ENCODE data around the gene GGNBP2.

GRCh38 chr17:36535669-36536081 is 9.0 kb upstream of the GGNBP2 start:
- TF ChIP-seq, protein P1, sequence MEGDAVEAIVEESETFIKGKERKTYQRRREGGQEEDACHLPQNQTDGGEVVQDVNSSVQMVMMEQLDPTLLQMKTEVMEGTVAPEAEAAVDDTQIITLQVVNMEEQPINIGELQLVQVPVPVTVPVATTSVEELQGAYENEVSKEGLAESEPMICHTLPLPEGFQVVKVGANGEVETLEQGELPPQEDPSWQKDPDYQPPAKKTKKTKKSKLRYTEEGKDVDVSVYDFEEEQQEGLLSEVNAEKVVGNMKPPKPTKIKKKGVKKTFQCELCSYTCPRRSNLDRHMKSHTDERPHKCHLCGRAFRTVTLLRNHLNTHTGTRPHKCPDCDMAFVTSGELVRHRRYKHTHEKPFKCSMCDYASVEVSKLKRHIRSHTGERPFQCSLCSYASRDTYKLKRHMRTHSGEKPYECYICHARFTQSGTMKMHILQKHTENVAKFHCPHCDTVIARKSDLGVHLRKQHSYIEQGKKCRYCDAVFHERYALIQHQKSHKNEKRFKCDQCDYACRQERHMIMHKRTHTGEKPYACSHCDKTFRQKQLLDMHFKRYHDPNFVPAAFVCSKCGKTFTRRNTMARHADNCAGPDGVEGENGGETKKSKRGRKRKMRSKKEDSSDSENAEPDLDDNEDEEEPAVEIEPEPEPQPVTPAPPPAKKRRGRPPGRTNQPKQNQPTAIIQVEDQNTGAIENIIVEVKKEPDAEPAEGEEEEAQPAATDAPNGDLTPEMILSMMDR (conservative IDR thresholded peaks at IDR 0.05 in 1 of 2, IDR thresholded peaks at IDR 0.05 in 1 of 2; ENCODE audit: low read depth in 1 of 2, low read length in 2 of 2) = no peak
- TF ChIP-seq EZH2 (IDR thresholded peaks at IDR 0.05; ENCODE audit: low read length, missing control alignments) = no peak

Measured in fibroblast of lung (primary cell).